Liver (tissue), 9 donors: ENCODE results near the gene CCDC192. TPM values are rescaled to one million over a fixed set of nuclear protein-coding genes. Genes with fewer than 3 reads are reported as not detected.

Experiments used
- DNase-seq: peaks from one replicate; pipeline ENCODE4 v3.0.0-alpha.2; 2017; ENCODE audit warnings: low spot score
- H3K27ac ChIP-seq, 2 donors: one replicate each; pipeline ENCODE4 v1.7.0; 2013; ENCODE audit warnings: inconsistent platforms in 2 of 2, low read length in 2 of 2, control low read depth in 1 of 2, low read depth in 1 of 2, mild to moderate bottlenecking in 1 of 2
- H3K27me3 ChIP-seq, 4 donors: one replicate each; pipeline versions ENCODE4 v1.6.1 to v1.7.0; 2013; ENCODE audit warnings: low read length in 3 of 4, inconsistent platforms in 1 of 4, mild to moderate bottlenecking in 1 of 4, moderate library complexity in 1 of 4; ENCODE audit not compliant: control insufficient read depth in 4 of 4, insufficient read depth in 4 of 4
- H3K36me3 ChIP-seq, 4 donors: one replicate each; pipeline versions ENCODE4 v1.6.1 to v1.7.0; 2013; ENCODE audit warnings: low read length in 3 of 4, mild to moderate bottlenecking in 3 of 4, low read depth in 1 of 4, moderate library complexity in 1 of 4; ENCODE audit not compliant: control insufficient read depth in 4 of 4, insufficient read depth in 3 of 4
- H3K4me1 ChIP-seq, 4 donors: one replicate each; pipeline versions ENCODE4 v1.6.1 to v1.7.0; 2013; ENCODE audit warnings: low read length in 3 of 4, mild to moderate bottlenecking in 3 of 4, moderate library complexity in 1 of 4; ENCODE audit not compliant: control insufficient read depth in 4 of 4, insufficient read depth in 4 of 4
- H3K4me3 ChIP-seq, 3 donors: one replicate each; pipeline versions ENCODE4 v1.6.1 to v1.7.0; 2013; ENCODE audit warnings: low read length in 3 of 3, control low read depth in 1 of 3, low read depth in 1 of 3, mild to moderate bottlenecking in 1 of 3
- H3K9ac ChIP-seq, 2 donors: one replicate each; pipeline ENCODE4 v1.7.0; 2013; ENCODE audit warnings: low read length in 2 of 2, mild to moderate bottlenecking in 2 of 2, moderate library complexity in 2 of 2, control low read depth in 1 of 2, low read depth in 1 of 2
- H3K9me3 ChIP-seq, 4 donors: one replicate each; pipeline versions ENCODE4 v1.6.1 to v1.7.0; 2013; ENCODE audit warnings: low read length in 3 of 4; ENCODE audit not compliant: control insufficient read depth in 4 of 4
- EGR1 ChIP-seq, 2 donors: IDR thresholded peaks; 2 replicates each; pipeline ENCODE4 v1.6.1; 2016 to 2018; ENCODE audit warnings: antibody characterized with exemption in 2 of 2, low read depth in 2 of 2
- FOXA1 ChIP-seq: IDR thresholded peaks from 2 replicates; pipeline ENCODE4 v1.6.1; 2016; ENCODE audit warnings: antibody characterized with exemption
- FOXA2 ChIP-seq: IDR thresholded peaks from 2 replicates; pipeline ENCODE4 v1.6.1; 2016; ENCODE audit warnings: antibody characterized with exemption
- HNF4A ChIP-seq, 2 donors: conservative IDR thresholded peaks; 2 replicates each; pipeline ENCODE4 v1.6.1; 2016; ENCODE audit warnings: antibody characterized with exemption in 2 of 2, mild to moderate bottlenecking in 2 of 2
- JUND ChIP-seq, 2 donors: IDR thresholded peaks; 2 replicates each; pipeline ENCODE4 v1.6.1; 2016; ENCODE audit warnings: antibody characterized with exemption in 2 of 2
- RAD21 ChIP-seq, 2 donors: IDR thresholded peaks; 2 replicates each; pipeline ENCODE4 v1.6.1; 2016; ENCODE audit warnings: antibody characterized with exemption in 2 of 2, mild to moderate bottlenecking in 2 of 2
- REST ChIP-seq: IDR thresholded peaks from 2 replicates; pipeline ENCODE4 v1.6.1; 2016; ENCODE audit warnings: antibody characterized with exemption, mild to moderate bottlenecking
- SP1 ChIP-seq: IDR thresholded peaks from 2 replicates; pipeline ENCODE4 v1.6.1; 2018; ENCODE audit warnings: antibody characterized with exemption, mild to moderate bottlenecking
- YY1 ChIP-seq: IDR thresholded peaks from 2 replicates; pipeline ENCODE4 v1.6.1; 2016; ENCODE audit warnings: antibody characterized with exemption, mild to moderate bottlenecking
- WGBS: extraction: QIAGEN DNeasy Blood & Tissue Kit; methylation state at CpG from one replicate; pipeline ENCODE4 v1.1.7; 2013; 5-methylcytosine and 5-hydroxymethylcytosine counted together
- polyA plus RNA-seq, 2 donors: library from polyadenylated mRNA; stranded (reverse) in 1 of 2; unstranded in 1 of 2; fragments of 200-250 nt in 1 of 2; fragments of >200 nt in 1 of 2; fragmentation: Nextera tagmentation in 1 of 2; extraction: Ambion mirVana in 1 of 2; gene quantifications; one replicate each; pipeline versions ENCODE4 v1.2.1 to v1.2.3, GENCODE V29; 2013 to 2015
- total RNA-seq, 2 donors: library from RNA; depleted of rRNA; stranded (reverse); fragments of >200 nt; gene quantifications; one replicate each; pipeline ENCODE4 v1.2.3, GENCODE V29; 2014
- TF ChIP-seq, protein P1 (sequence below): fragments of 150-350 bp; IDR thresholded peaks from 2 replicates; pipeline ENCODE4 v1.5.1; 2017; ENCODE audit warnings: improper control_type of control experiment, low read depth, low read length; ENCODE audit not compliant: missing input control
- TF ChIP-seq, protein P2 (sequence below): IDR thresholded peaks from 2 replicates; pipeline ENCODE4 v1.6.1; 2016; ENCODE audit warnings: antibody characterized with exemption
- TF ChIP-seq, protein P3 (sequence below): IDR thresholded peaks from 2 replicates; pipeline ENCODE4 v1.6.1; 2016; ENCODE audit warnings: antibody characterized with exemption
- donor health status: healthy.
- donor health status: healthy.
- donor health status: healthy.
- donor health status: healthy.
- donor health status: healthy.

The CCDC192 gene
- total and polyA plus RNA-seq, 4 donors, result not detected

GRCh38 chr5:127856292-127856691, 153.1 kb downstream of the CCDC192 start:
- no peak overlapping the region for H3K9ac ChIP-seq
- H3K27ac ChIP-seq, result no peak overlapping the region
- no peaks in the 10 kb centered on the region for H3K27me3 ChIP-seq
- H3K9me3 ChIP-seq, result no peaks in the 10 kb centered on the region
- H3K4me1 ChIP-seq, result no peaks in the 10 kb centered on the region
- TF ChIP-seq EGR1 (IDR thresholded peaks at IDR 0.05; ENCODE audit: low read depth in 2 of 2), result no peak
- no peak for TF ChIP-seq REST
- TF ChIP-seq JUND (IDR thresholded peaks at IDR 0.05), result no peak
- no peak for TF ChIP-seq SP1
- TF ChIP-seq, protein P1, sequence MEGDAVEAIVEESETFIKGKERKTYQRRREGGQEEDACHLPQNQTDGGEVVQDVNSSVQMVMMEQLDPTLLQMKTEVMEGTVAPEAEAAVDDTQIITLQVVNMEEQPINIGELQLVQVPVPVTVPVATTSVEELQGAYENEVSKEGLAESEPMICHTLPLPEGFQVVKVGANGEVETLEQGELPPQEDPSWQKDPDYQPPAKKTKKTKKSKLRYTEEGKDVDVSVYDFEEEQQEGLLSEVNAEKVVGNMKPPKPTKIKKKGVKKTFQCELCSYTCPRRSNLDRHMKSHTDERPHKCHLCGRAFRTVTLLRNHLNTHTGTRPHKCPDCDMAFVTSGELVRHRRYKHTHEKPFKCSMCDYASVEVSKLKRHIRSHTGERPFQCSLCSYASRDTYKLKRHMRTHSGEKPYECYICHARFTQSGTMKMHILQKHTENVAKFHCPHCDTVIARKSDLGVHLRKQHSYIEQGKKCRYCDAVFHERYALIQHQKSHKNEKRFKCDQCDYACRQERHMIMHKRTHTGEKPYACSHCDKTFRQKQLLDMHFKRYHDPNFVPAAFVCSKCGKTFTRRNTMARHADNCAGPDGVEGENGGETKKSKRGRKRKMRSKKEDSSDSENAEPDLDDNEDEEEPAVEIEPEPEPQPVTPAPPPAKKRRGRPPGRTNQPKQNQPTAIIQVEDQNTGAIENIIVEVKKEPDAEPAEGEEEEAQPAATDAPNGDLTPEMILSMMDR, result no peak
- TF ChIP-seq, protein P2, sequence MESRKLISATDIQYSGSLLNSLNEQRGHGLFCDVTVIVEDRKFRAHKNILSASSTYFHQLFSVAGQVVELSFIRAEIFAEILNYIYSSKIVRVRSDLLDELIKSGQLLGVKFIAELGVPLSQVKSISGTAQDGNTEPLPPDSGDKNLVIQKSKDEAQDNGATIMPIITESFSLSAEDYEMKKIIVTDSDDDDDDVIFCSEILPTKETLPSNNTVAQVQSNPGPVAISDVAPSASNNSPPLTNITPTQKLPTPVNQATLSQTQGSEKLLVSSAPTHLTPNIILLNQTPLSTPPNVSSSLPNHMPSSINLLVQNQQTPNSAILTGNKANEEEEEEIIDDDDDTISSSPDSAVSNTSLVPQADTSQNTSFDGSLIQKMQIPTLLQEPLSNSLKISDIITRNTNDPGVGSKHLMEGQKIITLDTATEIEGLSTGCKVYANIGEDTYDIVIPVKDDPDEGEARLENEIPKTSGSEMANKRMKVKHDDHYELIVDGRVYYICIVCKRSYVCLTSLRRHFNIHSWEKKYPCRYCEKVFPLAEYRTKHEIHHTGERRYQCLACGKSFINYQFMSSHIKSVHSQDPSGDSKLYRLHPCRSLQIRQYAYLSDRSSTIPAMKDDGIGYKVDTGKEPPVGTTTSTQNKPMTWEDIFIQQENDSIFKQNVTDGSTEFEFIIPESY, result no peak
- TF ChIP-seq FOXA1, result no peak
- TF ChIP-seq, protein P3, sequence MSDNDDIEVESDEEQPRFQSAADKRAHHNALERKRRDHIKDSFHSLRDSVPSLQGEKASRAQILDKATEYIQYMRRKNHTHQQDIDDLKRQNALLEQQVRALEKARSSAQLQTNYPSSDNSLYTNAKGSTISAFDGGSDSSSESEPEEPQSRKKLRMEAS, result no peak
- no peak for DNase-seq
- no peaks in the 10 kb centered on the region for H3K36me3 ChIP-seq
- no peak overlapping the region for H3K4me3 ChIP-seq

DNA sequence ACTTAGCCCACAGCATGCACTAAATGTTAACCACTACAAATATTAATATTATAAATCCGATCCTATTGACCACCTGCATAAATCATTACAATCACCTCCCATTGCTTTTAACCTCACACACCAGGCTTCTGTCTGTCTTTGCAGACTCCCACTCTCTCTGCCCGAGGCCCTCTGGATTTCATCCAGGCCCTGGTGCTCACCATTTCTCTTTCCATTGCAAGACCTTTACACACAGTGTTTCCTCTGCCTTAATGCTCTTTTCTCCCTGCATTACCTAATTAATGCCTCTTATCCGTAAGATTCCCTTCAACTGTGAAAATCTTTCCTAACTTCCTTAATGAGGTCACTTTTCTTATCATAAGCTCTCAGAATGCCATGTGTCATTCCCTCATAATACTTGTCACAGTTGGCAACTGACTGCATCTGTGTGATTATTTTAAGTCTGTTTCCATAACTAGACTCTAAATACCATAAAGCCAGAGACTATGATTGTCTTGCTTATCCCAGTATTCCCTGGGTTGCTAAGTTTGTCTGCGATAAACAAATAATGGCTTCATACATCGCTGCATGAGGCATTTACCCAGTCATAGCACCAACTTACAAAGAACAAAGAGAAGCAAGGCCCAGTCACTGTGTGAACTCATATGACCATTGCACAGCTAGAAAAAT, 155.1 kb downstream of the CCDC192 start:
- DNase-seq, result no peak
- no peaks in the 10 kb centered on the region for H3K36me3 ChIP-seq
- no peaks in the 10 kb centered on the region for H3K9me3 ChIP-seq
- no peak overlapping the region for H3K4me3 ChIP-seq
- no peaks in the 10 kb centered on the region for H3K27me3 ChIP-seq
- no peak overlapping the region for H3K27ac ChIP-seq
- no peak for TF ChIP-seq HNF4A (conservative IDR thresholded peaks at IDR 0.05)
- no peak for TF ChIP-seq REST
- no peak for TF ChIP-seq FOXA2
- TF ChIP-seq RAD21 (IDR thresholded peaks at IDR 0.05), result no peak
- TF ChIP-seq YY1, result no peak
- TF ChIP-seq, protein P1, result no peak
- no peak for TF ChIP-seq FOXA1
- H3K9ac ChIP-seq, result no peak overlapping the region
- no peaks in the 10 kb centered on the region for H3K4me1 ChIP-seq
- 75% methylated on average over 5 of the region's 5 CpGs for WGBS
